Trophoblast cell (in vitro differentiated cells and primary cell): Measurements from ENCODE around the gene POLR3H.

Source experiments
- DNase-seq, 2 donors: peaks; one replicate each; pipeline ENCODE4 v3.0.0-alpha.2; 2016
- H2AFZ ChIP-seq: 2 replicates; pipeline ENCODE4 v1.6.1; 2013; ENCODE audit warnings: low read length, moderate library complexity, mild to moderate bottlenecking; ENCODE audit not compliant: insufficient read depth, poor library complexity
- H2AK5ac ChIP-seq: 2 replicates; pipeline ENCODE4 v1.6.1; 2013; ENCODE audit warnings: mild to moderate bottlenecking, low read length
- H2BK120ac ChIP-seq: 2 replicates; pipeline ENCODE4 v1.6.1; 2013; ENCODE audit warnings: low read length, mild to moderate bottlenecking, moderate library complexity; ENCODE audit not compliant: insufficient read depth, poor library complexity
- H2BK12ac ChIP-seq: 2 replicates; pipeline ENCODE4 v1.6.1; 2013; ENCODE audit warnings: mild to moderate bottlenecking, low read length, moderate library complexity
- H2BK5ac ChIP-seq: 2 replicates; pipeline ENCODE4 v1.6.1; 2013; ENCODE audit warnings: low read length, low read depth, moderate library complexity, mild to moderate bottlenecking; ENCODE audit not compliant: poor library complexity
- H3K14ac ChIP-seq: 2 replicates; pipeline ENCODE4 v1.6.1; 2013; ENCODE audit warnings: mild to moderate bottlenecking, low read length
- H3K18ac ChIP-seq: 2 replicates; pipeline ENCODE4 v1.6.1; 2013; ENCODE audit warnings: mild to moderate bottlenecking, low read length
- H3K23ac ChIP-seq: 2 replicates; pipeline ENCODE4 v1.6.1; 2013; ENCODE audit warnings: low read length
- H3K27ac ChIP-seq: 2 replicates; pipeline ENCODE4 v1.5.1; 2013; ENCODE audit warnings: low read depth, mild to moderate bottlenecking, inconsistent platforms, low read length, moderate library complexity
- H3K27me3 ChIP-seq: 2 replicates; pipeline ENCODE4 v1.6.1; 2013; ENCODE audit warnings: inconsistent platforms, mild to moderate bottlenecking, low read length, moderate library complexity; ENCODE audit not compliant: insufficient read depth
- H3K36me3 ChIP-seq, 2 experiments: 1 replicate in 1 of 2; 2 replicates in 1 of 2; pipeline ENCODE4 v1.6.1; 2013; ENCODE audit warnings: low read length in 2 of 2, mild to moderate bottlenecking in 2 of 2, moderate library complexity in 1 of 2; ENCODE audit not compliant: insufficient read depth in 2 of 2, control insufficient read depth in 1 of 2
- H3K4ac ChIP-seq: 2 replicates; pipeline ENCODE4 v1.6.1; 2013; ENCODE audit warnings: low read depth, mild to moderate bottlenecking, low read length, moderate library complexity
- H3K4me1 ChIP-seq, 2 experiments: 1 replicate in 1 of 2; 2 replicates in 1 of 2; pipeline ENCODE4 v1.6.1; 2013; ENCODE audit warnings: low read length in 2 of 2, mild to moderate bottlenecking in 2 of 2, moderate library complexity in 1 of 2; ENCODE audit not compliant: insufficient read depth in 2 of 2, control insufficient read depth in 1 of 2
- H3K4me2 ChIP-seq: 2 replicates; pipeline ENCODE4 v1.6.1; 2013; ENCODE audit warnings: inconsistent platforms, mild to moderate bottlenecking, low read length, moderate library complexity
- H3K4me3 ChIP-seq: 2 replicates; pipeline ENCODE4 v1.5.1; 2013; ENCODE audit warnings: mild to moderate bottlenecking, low read depth, low read length, inconsistent platforms
- H3K79me1 ChIP-seq: one replicate; pipeline ENCODE4 v1.6.1; 2013; ENCODE audit warnings: low read length
- H3K79me2 ChIP-seq: 2 replicates; pipeline ENCODE4 v1.6.1; 2013; ENCODE audit warnings: low read length, mild to moderate bottlenecking; ENCODE audit not compliant: control insufficient read depth, insufficient read depth, poor library complexity
- H3K9ac ChIP-seq: 2 replicates; pipeline ENCODE4 v1.6.1; 2013; ENCODE audit warnings: mild to moderate bottlenecking, low read length
- H3K9me3 ChIP-seq: 2 replicates; pipeline ENCODE4 v1.6.1; 2013; ENCODE audit warnings: low read depth, mild to moderate bottlenecking, control low read depth, inconsistent platforms, low read length; ENCODE audit not compliant: insufficient read depth
- H4K12ac ChIP-seq: 2 replicates; pipeline ENCODE4 v1.6.1; 2013; ENCODE audit warnings: low read depth, mild to moderate bottlenecking, low read length, moderate library complexity
- H4K8ac ChIP-seq: 2 replicates; pipeline ENCODE4 v1.6.1; 2013; ENCODE audit warnings: low read depth, mild to moderate bottlenecking, low read length, moderate library complexity
- H4K91ac ChIP-seq: one replicate; pipeline ENCODE4 v1.6.1; 2013; ENCODE audit warnings: low read depth, mild to moderate bottlenecking, low read length, moderate library complexity
- WGBS: extraction: QIAGEN DNeasy Blood & Tissue Kit; methylation state at CpG from one replicate; pipeline ENCODE4 v1.1.7; 2013; ENCODE audit warnings: missing lambda C conversion rate; ENCODE audit not compliant: insufficient read length, insufficient coverage; ENCODE audit errors: extremely low coverage; 5-methylcytosine and 5-hydroxymethylcytosine counted together

Gene POLR3H

DNA sequence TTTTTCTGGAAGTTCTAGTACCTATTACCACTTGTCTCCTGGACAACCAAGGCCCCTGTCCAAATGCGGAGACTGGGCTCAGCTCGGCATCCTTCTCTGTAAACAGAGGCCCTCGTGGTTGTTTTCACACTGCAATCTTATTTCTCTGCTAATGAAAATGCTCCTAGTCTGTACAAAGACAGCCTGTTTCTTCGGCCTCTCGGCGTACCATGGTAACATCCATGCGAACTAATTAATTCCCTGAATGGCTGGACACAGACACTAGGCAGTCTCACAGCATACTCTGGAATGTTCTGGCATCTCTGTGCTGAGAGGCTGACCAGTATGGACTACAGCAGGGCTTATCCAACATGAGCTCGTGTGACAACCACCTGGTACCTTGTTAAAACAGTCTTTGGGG, 5.7 kb downstream of the POLR3H start:
- Histone ChIP-seq H3K4me1 (peaks cover 3 to 5% of the 10 kb centered on the region in 2 experiments), H3K9me3 (no peaks in the 10 kb centered on the region), H3K23ac (no peak overlapping the region), H3K4ac (no peak overlapping the region), H4K8ac (no peak overlapping the region), H2AFZ (no peak overlapping the region), H3K9ac (no peak overlapping the region), H3K79me1 (no peaks in the 10 kb centered on the region), H4K91ac (no peak overlapping the region), H2BK5ac (no peak overlapping the region), H3K4me3 (no peak overlapping the region), H3K18ac (no peak overlapping the region), H3K27ac (no peak overlapping the region), H2BK12ac (no peak overlapping the region), H3K79me2 (peaks cover 2% of the 10 kb centered on the region), H3K36me3 (peaks cover 18 to 30% of the 10 kb centered on the region in 2 experiments), H2AK5ac (no peak overlapping the region), H4K12ac (no peak overlapping the region), H3K14ac (no peak overlapping the region), H3K27me3 (no peaks in the 10 kb centered on the region), H2BK120ac (no peak overlapping the region), H3K4me2 (no peak overlapping the region)
- no peak for DNase-seq
- no CpG with 5 or more reads among the region's 8 CpGs for WGBS

DNA sequence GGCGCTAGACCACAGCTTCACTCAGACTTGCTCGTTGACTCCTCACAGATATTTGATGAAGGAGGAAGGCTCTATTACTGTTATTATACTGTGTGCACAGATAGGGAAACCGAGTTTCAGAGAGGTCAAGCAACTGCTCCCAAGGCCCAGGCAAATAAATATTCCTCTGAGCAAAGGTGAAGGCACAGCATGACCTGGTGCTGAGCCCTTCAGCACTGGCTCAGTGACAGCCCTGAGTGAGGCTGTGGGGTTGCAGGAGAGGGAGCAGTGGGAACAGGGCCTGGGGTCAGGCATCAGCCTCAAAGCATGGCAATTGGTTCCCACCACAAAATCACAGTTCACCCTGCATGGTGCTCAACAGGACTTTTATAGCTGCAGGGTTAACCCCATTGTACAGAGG, 7.1 kb downstream of the POLR3H start:
- Histone ChIP-seq H4K8ac (no peak overlapping the region), H3K18ac (no peak overlapping the region), H2BK120ac (no peak overlapping the region), H3K9me3 (no peaks in the 10 kb centered on the region), H3K4me3 (no peak overlapping the region), H2BK12ac (no peak overlapping the region), H2BK5ac (no peak overlapping the region), H3K23ac (no peak overlapping the region), H4K91ac (no peak overlapping the region), H3K36me3 (peaks cover 23 to 34% of the 10 kb centered on the region in 2 experiments), H2AFZ (no peak overlapping the region), H3K9ac (no peak overlapping the region), H4K12ac (no peak overlapping the region), H2AK5ac (no peak overlapping the region), H3K4ac (no peak overlapping the region), H3K79me2 (no peaks in the 10 kb centered on the region), H3K14ac (no peak overlapping the region), H3K27ac (no peak overlapping the region), H3K4me1 (no peaks in the 10 kb centered on the region), H3K4me2 (no peak overlapping the region), H3K79me1 (no peaks in the 10 kb centered on the region), H3K27me3 (no peaks in the 10 kb centered on the region)
- no peak for DNase-seq
- no CpG with 5 or more reads among the region's 3 CpGs for WGBS

GRCh38 chr22:41535244-41535643, 9.0 kb downstream of the POLR3H start:
- peak in 1 of 2 donors; percentile 17 for DNase-seq
- no peaks in the 10 kb centered on the region for H3K9me3 ChIP-seq
- H3K23ac ChIP-seq, result no peak overlapping the region
- H4K12ac ChIP-seq, result no peak overlapping the region
- no peak overlapping the region for H2AFZ ChIP-seq
- H4K91ac ChIP-seq, result no peak overlapping the region
- no peak overlapping the region for H3K4me2 ChIP-seq
- no peak overlapping the region for H2AK5ac ChIP-seq
- H3K14ac ChIP-seq, result no peak overlapping the region
- no peak overlapping the region for H3K4ac ChIP-seq
- no peaks in the 10 kb centered on the region for H3K4me1 ChIP-seq
- no peak overlapping the region for H3K18ac ChIP-seq
- no peak overlapping the region for H2BK120ac ChIP-seq
- H3K9ac ChIP-seq, result no peak overlapping the region
- H2BK5ac ChIP-seq, result no peak overlapping the region
- no peaks in the 10 kb centered on the region for H3K79me1 ChIP-seq
- H2BK12ac ChIP-seq, result no peak overlapping the region
- no peaks in the 10 kb centered on the region for H3K27me3 ChIP-seq
- H3K79me2 ChIP-seq, result no peaks in the 10 kb centered on the region
- H3K36me3 ChIP-seq, result peaks cover 38 to 45% of the 10 kb centered on the region in 2 experiments
- H3K4me3 ChIP-seq, result no peak overlapping the region
- no peak overlapping the region for H3K27ac ChIP-seq
- WGBS, result no CpG with 5 or more reads among the region's 5 CpGs
- H4K8ac ChIP-seq, result no peak overlapping the region

GRCh38 chr22:41534219-41534618, 10.1 kb downstream of the POLR3H start:
- no peak overlapping the region for H3K18ac ChIP-seq
- H2AK5ac ChIP-seq, result no peak overlapping the region
- H3K4me2 ChIP-seq, result no peak overlapping the region
- no peak overlapping the region for H2BK5ac ChIP-seq
- H3K4ac ChIP-seq, result no peak overlapping the region
- H2BK12ac ChIP-seq, result no peak overlapping the region
- no peak overlapping the region for H4K91ac ChIP-seq
- no peak overlapping the region for H3K27ac ChIP-seq
- H3K79me1 ChIP-seq, result no peaks in the 10 kb centered on the region
- no peak overlapping the region for H2BK120ac ChIP-seq
- no peak overlapping the region for H3K14ac ChIP-seq
- WGBS, result no CpG with 5 or more reads among the region's 8 CpGs
- H3K9ac ChIP-seq, result no peak overlapping the region
- no peaks in the 10 kb centered on the region for H3K4me1 ChIP-seq
- H4K8ac ChIP-seq, result no peak overlapping the region
- H4K12ac ChIP-seq, result no peak overlapping the region
- H3K27me3 ChIP-seq, result no peaks in the 10 kb centered on the region
- H3K9me3 ChIP-seq, result no peaks in the 10 kb centered on the region
- H3K79me2 ChIP-seq, result no peaks in the 10 kb centered on the region
- H3K23ac ChIP-seq, result no peak overlapping the region
- DNase-seq, result no peak
- H2AFZ ChIP-seq, result no peak overlapping the region
- H3K36me3 ChIP-seq, result peaks cover 36 to 46% of the 10 kb centered on the region in 2 experiments
- no peak overlapping the region for H3K4me3 ChIP-seq
